Measurements from ENCODE around the gene CCL8. TPM values are rescaled to one million over a fixed set of nuclear protein-coding genes. Genes with fewer than 3 reads are reported as not detected.

CCL8 gene
- total RNA-seq, 1 donor from 2014 or later, result not detected

DNA sequence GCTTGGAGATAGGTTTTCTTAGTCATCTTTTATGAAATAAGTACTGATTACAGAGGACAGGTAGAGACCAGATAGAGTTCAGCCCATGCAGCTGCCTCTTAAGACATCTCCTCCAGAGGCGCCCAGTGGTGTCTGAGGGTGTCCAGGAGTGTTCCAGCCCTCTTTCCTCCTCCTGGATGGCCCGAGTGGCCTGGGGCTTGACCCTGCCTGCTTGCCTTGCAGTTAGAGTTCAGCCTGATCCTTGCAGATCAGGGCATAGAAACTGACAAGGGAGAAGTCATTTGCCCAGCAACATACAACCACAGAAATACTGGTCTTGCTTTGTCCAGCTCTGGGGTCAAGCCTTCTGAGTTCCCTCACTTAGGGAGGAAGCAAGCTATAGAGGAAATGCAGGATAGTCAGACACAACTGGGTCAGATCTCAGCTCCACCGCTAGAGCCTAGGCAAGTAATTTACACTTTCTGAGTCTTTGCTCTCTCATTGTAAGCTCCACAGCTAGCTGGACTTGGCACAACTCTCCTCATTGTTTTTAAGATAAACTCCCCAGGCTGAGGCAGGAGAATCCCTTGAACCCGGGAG lies 47.4 kb downstream of the CCL8 start:
- intact Hi-C loops (cut with micrococcal nuclease), result no loop called here

DNA sequence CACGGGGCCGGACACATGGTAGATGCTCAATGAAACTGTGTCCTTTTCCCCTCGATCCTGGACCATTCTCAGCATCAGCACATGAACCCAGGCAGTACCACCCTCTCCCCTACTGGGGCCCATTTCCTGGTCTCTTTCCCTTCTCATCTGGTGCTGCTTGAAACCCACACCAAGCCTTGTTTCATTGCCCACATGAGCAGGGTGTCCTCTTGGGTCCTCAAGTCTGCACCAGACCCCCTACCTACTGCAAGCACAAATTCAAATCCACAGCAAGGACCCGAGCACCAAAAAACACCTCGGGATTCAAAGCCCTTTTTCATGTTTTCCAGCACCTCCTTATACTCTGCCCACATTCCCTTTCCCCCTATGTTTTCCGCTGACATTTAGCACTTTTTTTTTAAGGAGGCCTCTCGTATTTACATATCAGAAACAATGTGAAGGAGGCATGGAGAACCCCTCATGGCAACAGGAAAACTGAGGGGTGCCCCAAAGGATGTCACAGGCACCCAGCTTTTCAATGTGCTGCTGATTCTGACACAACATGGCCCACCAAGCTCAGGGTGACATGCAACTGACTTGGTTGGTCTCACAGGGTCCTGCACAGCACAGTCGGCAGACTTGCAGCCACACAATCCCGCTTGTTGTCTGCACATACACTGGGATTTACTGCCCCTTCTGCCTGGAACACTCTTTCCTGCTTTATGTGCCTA lies 48.4 kb downstream of the CCL8 start:
- intact Hi-C loops (cut with micrococcal nuclease), result no loop called here

DNA sequence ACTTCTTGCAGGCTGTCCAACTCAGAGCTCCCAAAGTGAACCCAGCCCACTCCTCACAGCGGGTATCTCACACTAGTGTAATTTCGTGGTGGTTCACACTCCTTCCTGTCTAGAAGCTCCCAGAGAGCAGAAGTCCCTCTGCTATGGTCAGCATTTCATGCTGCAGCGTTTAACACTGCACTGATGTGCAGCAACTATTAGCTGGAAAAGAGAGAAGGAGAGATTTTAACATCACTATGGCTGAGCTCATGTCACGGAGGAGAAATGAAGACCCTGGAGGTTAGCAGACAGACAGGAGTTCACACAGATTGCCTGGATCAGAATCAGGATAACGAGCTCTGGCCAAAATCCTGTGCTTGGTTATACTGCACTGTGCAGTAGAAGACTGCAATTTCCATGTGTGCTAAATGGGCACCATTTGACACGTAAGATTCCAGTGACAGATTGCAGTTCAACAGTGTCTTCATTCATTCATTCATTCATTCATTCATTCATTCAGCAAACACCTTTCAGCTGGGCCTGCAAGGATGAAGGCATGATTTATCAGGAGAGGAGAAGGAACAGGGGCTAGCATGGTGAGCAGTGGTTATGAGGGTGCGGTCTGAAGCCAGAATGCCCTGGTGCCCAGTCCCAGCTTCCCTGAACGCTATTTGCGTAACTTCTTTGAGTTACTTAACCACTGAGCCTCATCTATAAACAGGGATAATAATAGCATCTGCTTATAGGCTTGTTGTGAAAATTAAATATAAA lies 49.1 kb downstream of the CCL8 start:
- intact Hi-C loops (cut with micrococcal nuclease), result no loop called here

DNA sequence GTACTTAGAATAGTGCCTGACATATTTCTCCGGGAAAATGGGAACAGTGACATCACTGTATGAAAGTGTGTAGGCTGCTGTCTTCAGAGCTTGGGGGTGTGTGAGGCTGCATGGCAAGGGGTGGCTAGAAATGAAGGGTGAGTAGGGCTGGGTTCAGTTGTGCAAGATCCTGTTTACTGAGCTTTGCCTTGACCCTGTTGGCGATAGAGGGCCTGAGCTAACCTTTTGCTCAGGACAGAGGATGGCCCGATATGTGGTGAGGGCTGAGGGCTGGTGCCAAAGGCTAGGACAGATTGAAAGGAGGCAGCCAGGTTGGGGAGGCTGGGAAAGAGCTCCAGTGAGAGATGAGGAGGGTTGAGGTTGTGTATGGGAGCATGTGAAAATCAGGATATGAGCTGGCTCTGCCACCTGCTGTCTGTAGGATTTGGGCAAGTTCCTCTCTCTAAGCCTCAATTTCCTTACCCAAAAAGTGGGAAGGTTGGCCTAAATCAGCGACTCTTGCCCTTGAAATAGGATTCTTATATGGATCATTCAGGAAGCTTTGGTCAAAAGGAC lies 49.8 kb downstream of the CCL8 start:
- intact Hi-C loops (cut with micrococcal nuclease), result no loop called here

DNA sequence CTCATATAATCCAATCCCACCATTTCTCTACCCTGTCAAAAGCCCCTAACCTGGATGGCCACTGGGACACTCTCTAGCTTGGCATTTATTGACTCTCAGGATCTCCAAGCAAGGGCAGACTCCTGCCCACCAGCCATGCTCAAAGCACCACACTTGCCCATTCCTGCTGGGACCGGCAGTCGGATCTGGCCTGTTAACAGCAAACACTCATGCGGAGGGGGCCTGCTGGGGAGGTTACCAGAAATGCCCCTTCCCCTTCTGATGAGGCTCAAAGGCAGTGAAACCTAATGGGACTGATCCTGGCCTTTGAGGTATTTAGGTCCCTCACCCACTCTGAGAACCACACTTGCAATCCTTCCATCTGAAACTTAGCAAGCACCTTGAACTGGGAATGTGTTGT lies 50.3 kb downstream of the CCL8 start:
- intact Hi-C loops (cut with micrococcal nuclease), result no loop called here

DNA sequence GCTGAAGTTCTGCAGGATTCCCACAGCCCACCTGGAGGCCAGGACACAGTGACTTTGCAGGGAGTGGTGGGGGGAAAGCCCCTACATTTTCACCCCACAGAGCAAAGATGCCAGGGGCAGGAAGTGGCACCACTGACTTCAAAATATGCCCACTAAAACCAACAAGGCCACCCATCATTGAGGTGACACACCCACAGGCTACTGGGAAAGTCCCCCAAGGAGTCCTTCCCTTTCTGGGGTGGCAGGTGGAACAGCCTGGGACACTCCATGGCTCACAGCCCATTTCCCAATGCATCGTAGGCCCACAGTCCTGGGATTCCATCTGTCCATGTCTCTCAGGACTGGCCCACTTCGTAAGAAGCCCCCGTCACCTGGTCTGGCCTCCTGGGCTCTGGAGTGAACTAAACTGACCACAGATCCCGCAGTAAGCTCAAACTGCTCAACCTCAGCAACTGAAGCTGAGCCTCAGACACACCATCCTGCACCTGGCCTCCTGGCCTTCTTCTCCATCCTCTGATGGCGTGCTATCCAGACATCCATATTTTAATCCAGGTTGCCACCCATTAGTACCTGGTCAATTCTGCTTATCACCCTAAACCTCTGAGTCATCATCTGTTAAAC lies 51.3 kb downstream of the CCL8 start:
- intact Hi-C loops (cut with micrococcal nuclease), result no loop called here

DNA sequence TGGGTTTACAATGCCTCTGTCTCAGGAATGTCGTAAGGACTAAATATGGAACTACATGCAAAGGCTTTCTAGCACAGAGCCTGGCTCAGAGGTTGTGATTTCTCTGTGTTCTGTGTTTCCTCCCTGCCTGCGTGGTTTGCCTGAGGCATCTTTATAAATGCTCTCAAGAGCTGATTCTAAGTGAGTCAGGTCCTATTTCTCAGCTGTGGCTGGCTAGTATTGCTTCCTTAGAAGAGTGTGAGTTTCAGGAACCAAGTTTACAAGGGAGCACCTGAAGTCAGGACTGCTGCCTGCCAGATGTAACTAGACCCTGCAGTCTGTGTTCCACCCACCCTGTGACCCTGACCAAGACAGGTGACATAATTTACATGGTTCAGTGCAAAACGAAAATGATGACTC lies 51.8 kb downstream of the CCL8 start:
- intact Hi-C loops (cut with micrococcal nuclease), result no loop called here

Other genes with a start within 250 kb of the CCL8 start
- gene CCL2, start 64.2 kb upstream of the CCL8 start, total RNA-seq, result not detected in 2 replicates
- not detected in 2 replicates for gene CCL7, start 49.2 kb upstream of the CCL8 start, total RNA-seq
- not detected in 2 replicates for gene CCL11, start 33.7 kb upstream of the CCL8 start, total RNA-seq
- gene CCL13, start 37.0 kb downstream of the CCL8 start, total RNA-seq, result not detected in 2 replicates
- 8.4 and 9.5 TPM in 2 replicates for gene CCL1, start 43.8 kb downstream of the CCL8 start, total RNA-seq